ENCODE results near the gene TSC1. TPM values are rescaled to one million over a fixed set of nuclear protein-coding genes. Genes with fewer than 3 reads are reported as not detected.
A peak's percentile ranks its signal among the peaks of the same experiment; 100 is the strongest.

The TSC1 gene
- total and polyA plus RNA-seq, 2 donors: 15.1 to 18.7 TPM

DNA sequence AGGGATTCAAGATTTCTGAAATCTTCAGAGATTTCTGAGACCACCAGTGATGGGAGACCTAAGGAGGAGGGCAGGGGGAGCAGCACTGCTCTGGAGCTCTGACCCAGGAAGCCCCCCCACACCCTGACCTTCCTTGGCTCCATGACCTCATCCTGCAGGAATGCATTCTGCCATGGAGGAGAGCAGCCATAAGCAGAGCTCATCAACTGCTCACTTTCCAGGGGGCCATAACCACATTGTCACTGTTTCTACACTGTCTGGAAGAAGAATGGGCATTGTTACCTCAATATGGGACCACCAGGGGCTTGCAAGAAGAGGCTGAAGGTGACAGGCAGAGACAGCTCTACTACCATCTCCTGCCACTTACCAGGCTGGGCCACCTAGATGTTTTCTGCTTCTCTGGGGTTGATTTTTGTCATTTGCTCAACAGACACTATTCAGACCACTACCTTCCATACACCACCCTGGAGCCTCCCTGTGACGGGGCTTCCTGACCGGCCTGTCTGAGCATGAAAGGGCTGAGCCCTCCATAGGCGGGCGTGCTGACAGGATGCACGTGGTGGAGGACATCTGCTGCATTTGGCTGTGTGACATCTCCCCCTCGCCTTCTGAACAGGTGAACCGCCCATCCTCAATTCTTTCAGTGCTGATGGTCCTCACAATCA, 2.3 kb upstream of the TSC1 start:
- no peak overlapping the region for H3K4me3 ChIP-seq (ENCODE audit: low read length in 2 of 2)
- peaks cover 13 to 21% of the 10 kb centered on the region in 2 donors for H3K4me1 ChIP-seq (ENCODE audit: control insufficient read depth in 2 of 2, insufficient read depth in 2 of 2, low read length in 2 of 2)
- no peaks in the 10 kb centered on the region for H3K27me3 ChIP-seq (ENCODE audit: control insufficient read depth in 2 of 2, insufficient read depth in 1 of 2, low read length in 1 of 2)
- peak in 3 of 9 donors; percentile 9 to 17 (median 12) for DNase-seq (ENCODE audit: low read depth in 6 of 9, low spot score in 9 of 9)
- no peaks in the 10 kb centered on the region for H3K9me3 ChIP-seq (ENCODE audit: control insufficient read depth in 2 of 2, insufficient read depth in 1 of 2, low read length in 1 of 2)
- WGBS: 82% methylated on average over 7 of the region's 7 CpGs
- no peak overlapping the region for H3K27ac ChIP-seq (ENCODE audit: low read depth in 1 of 2, low read length in 1 of 2)
- no peaks in the 10 kb centered on the region for H3K36me3 ChIP-seq (ENCODE audit: control insufficient read depth in 2 of 2, insufficient read depth in 2 of 2, low read length in 1 of 2)

GRCh38 chr9:132946211-132946610, 1.8 kb upstream of the TSC1 start:
- Histone ChIP-seq H3K27me3 (ENCODE audit: control insufficient read depth in 2 of 2, insufficient read depth in 1 of 2, low read length in 1 of 2) (no peaks in the 10 kb centered on the region), H3K4me1 (ENCODE audit: control insufficient read depth in 2 of 2, insufficient read depth in 2 of 2, low read length in 2 of 2) (peaks cover 13 to 21% of the 10 kb centered on the region in 2 donors), H3K27ac (ENCODE audit: low read depth in 1 of 2, low read length in 1 of 2) (no peak overlapping the region), H3K36me3 (ENCODE audit: control insufficient read depth in 2 of 2, insufficient read depth in 2 of 2, low read length in 1 of 2) (no peaks in the 10 kb centered on the region), H3K9me3 (ENCODE audit: control insufficient read depth in 2 of 2, insufficient read depth in 1 of 2, low read length in 1 of 2) (no peaks in the 10 kb centered on the region), H3K4me3 (ENCODE audit: low read length in 2 of 2) (no peak overlapping the region)
- DNase-seq (ENCODE audit: low read depth in 6 of 9, low spot score in 9 of 9): no peak
- WGBS: 85% methylated on average over 3 of the region's 3 CpGs

GRCh38 chr9:132945186-132946130, 1.0 kb upstream of the TSC1 start:
- peak in 2 of 9 donors; percentile 6 to 20 for DNase-seq (ENCODE audit: low read depth in 6 of 9, low spot score in 9 of 9)
- Histone ChIP-seq H3K27me3 (ENCODE audit: control insufficient read depth in 2 of 2, insufficient read depth in 1 of 2, low read length in 1 of 2) (no peaks in the 10 kb centered on the region), H3K4me1 (ENCODE audit: control insufficient read depth in 2 of 2, insufficient read depth in 2 of 2, low read length in 2 of 2) (peaks cover 13 to 21% of the 10 kb centered on the region in 2 donors), H3K36me3 (ENCODE audit: control insufficient read depth in 2 of 2, insufficient read depth in 2 of 2, low read length in 1 of 2) (no peaks in the 10 kb centered on the region), H3K27ac (ENCODE audit: low read depth in 1 of 2, low read length in 1 of 2) (peak overlapping the region; percentile 90 to 98), H3K9me3 (ENCODE audit: control insufficient read depth in 2 of 2, insufficient read depth in 1 of 2, low read length in 1 of 2) (no peaks in the 10 kb centered on the region), H3K4me3 (ENCODE audit: low read length in 2 of 2) (peak overlapping the region; percentile 96 to 99)
- 69% methylated on average over 23 of the region's 23 CpGs for WGBS

DNA sequence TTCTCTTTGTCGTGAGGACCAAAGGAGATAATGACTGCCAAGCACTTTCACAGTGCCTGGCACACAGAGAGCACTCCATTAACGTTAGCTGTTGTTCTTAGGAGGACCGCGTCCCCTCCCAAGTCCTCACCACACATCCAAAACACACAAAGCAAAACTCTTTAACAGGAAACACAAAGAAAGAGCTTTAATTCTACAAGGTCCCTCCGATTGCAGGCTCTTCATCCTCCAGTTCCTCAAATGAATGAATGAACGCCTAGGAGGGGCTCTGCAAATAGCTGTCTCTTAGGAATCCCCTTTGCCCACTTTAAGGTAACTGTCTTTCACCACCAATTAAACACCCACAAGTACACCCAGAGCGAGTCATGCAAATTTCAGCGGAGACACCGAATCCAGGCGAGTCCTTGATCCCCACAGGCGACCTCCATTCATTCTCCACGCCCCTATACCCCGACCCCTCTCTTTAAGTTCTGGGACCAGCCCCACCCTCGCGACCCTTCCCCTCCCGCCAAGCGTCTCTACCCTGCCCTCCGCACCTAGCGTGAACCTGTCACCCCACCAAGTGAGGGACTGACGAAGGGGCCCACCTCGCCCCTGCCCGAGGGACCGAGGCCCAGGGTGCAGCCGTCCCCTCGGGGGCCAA, 644 bp downstream of the TSC1 start:
- H3K36me3 ChIP-seq (ENCODE audit: control insufficient read depth in 2 of 2, insufficient read depth in 2 of 2, low read length in 1 of 2): no peaks in the 10 kb centered on the region
- 4% methylated on average over 25 of the region's 25 CpGs for WGBS
- peak in 1 of 9 donors; percentile 15 for DNase-seq (ENCODE audit: low read depth in 6 of 9, low spot score in 9 of 9)
- peaks cover 13 to 21% of the 10 kb centered on the region in 2 donors for H3K4me1 ChIP-seq (ENCODE audit: control insufficient read depth in 2 of 2, insufficient read depth in 2 of 2, low read length in 2 of 2)
- no peaks in the 10 kb centered on the region for H3K9me3 ChIP-seq (ENCODE audit: control insufficient read depth in 2 of 2, insufficient read depth in 1 of 2, low read length in 1 of 2)
- H3K4me3 ChIP-seq (ENCODE audit: low read length in 2 of 2): peak overlapping the region; percentile 96 to 99
- no peaks in the 10 kb centered on the region for H3K27me3 ChIP-seq (ENCODE audit: control insufficient read depth in 2 of 2, insufficient read depth in 1 of 2, low read length in 1 of 2)
- H3K27ac ChIP-seq (ENCODE audit: low read depth in 1 of 2, low read length in 1 of 2): peak overlapping the region; percentile 90 to 91

DNA sequence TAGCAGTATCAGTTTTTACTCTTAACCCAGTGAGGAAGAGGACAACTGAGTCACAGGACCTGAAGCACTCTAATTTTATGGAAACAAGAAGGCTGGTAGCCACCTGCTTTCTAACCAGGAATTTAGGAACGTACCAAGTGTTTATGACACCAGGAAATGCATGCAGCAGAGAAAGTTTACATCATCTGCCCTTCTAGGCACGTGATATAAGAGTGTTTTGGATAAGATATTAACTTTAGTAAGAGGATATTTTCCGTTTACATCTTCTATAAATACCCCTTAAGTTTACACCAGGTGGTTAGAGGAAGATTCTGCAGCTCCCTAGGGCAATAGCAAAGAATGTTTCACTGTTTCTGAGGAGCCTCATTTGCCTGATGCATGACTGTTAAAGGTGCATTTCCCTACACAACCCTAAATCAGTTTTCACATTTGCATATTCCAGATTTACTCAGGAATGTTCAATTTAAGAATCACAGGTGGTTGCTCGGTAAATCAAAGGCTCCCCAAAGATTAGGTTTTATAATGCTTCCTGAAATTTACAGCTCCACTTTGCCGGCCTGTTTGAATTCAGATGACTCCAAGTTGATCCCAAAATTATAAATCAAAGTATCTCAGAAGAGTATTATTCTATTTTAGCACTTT, 1.8 kb downstream of the TSC1 start:
- Histone ChIP-seq H3K4me3 (ENCODE audit: low read length in 2 of 2) (no peak overlapping the region), H3K4me1 (ENCODE audit: control insufficient read depth in 2 of 2, insufficient read depth in 2 of 2, low read length in 2 of 2) (peaks cover 13 to 21% of the 10 kb centered on the region in 2 donors), H3K36me3 (ENCODE audit: control insufficient read depth in 2 of 2, insufficient read depth in 2 of 2, low read length in 1 of 2) (no peaks in the 10 kb centered on the region), H3K27ac (ENCODE audit: low read depth in 1 of 2, low read length in 1 of 2) (no peak overlapping the region), H3K9me3 (ENCODE audit: control insufficient read depth in 2 of 2, insufficient read depth in 1 of 2, low read length in 1 of 2) (no peaks in the 10 kb centered on the region), H3K27me3 (ENCODE audit: control insufficient read depth in 2 of 2, insufficient read depth in 1 of 2, low read length in 1 of 2) (no peaks in the 10 kb centered on the region)
- WGBS: 79% methylated on average over 5 of the region's 5 CpGs
- no peak for DNase-seq (ENCODE audit: low read depth in 6 of 9, low spot score in 9 of 9)

DNA sequence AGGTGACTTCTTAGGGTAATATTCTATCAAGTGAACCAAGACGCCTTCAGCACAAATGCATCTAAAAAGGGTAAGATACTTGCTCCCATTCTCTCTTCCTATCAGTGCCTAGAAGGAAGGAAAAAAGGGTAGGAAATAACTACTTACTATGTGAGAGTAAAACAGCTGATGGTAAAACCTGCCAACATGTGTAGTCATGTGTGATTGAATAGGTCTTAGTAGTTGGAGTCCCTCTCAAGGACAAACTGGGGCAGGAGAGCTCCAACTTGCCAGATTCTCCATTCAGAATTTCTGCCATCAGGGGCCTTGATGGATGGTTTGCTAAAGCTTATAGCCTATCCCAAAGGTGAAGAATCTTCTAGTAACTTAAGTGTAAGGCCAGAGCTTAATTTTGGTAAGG, 5.2 kb downstream of the TSC1 start:
- 100% methylated on average over 1 of the region's 1 CpG for WGBS
- no peak overlapping the region for H3K27ac ChIP-seq (ENCODE audit: low read depth in 1 of 2, low read length in 1 of 2)

GRCh38 chr9:132937463-132937901, 6.9 kb downstream of the TSC1 start:
- Histone ChIP-seq H3K4me3 (ENCODE audit: low read length in 2 of 2) (no peak overlapping the region), H3K4me1 (ENCODE audit: control insufficient read depth in 2 of 2, insufficient read depth in 2 of 2, low read length in 2 of 2) (no peaks in the 10 kb centered on the region), H3K27ac (ENCODE audit: low read depth in 1 of 2, low read length in 1 of 2) (no peak overlapping the region), H3K36me3 (ENCODE audit: control insufficient read depth in 2 of 2, insufficient read depth in 2 of 2, low read length in 1 of 2) (peaks cover 0 to 3% of the 10 kb centered on the region in 2 donors), H3K27me3 (ENCODE audit: control insufficient read depth in 2 of 2, insufficient read depth in 1 of 2, low read length in 1 of 2) (no peaks in the 10 kb centered on the region), H3K9me3 (ENCODE audit: control insufficient read depth in 2 of 2, insufficient read depth in 1 of 2, low read length in 1 of 2) (no peaks in the 10 kb centered on the region)
- no peak for DNase-seq (ENCODE audit: low read depth in 6 of 9, low spot score in 9 of 9)
- 99% methylated on average over 7 of the region's 7 CpGs for WGBS

More for the DNA sequence above, 5.2 kb downstream of the TSC1 start:
- DNase-seq (ENCODE audit: low read depth in 6 of 9, low spot score in 9 of 9): no peak
- Histone ChIP-seq H3K4me1 (ENCODE audit: control insufficient read depth in 2 of 2, insufficient read depth in 2 of 2, low read length in 2 of 2) (peaks cover 9 to 10% of the 10 kb centered on the region in 2 donors), H3K36me3 (ENCODE audit: control insufficient read depth in 2 of 2, insufficient read depth in 2 of 2, low read length in 1 of 2) (no peaks in the 10 kb centered on the region), H3K4me3 (ENCODE audit: low read length in 2 of 2) (no peak overlapping the region), H3K9me3 (ENCODE audit: control insufficient read depth in 2 of 2, insufficient read depth in 1 of 2, low read length in 1 of 2) (no peaks in the 10 kb centered on the region), H3K27me3 (ENCODE audit: control insufficient read depth in 2 of 2, insufficient read depth in 1 of 2, low read length in 1 of 2) (no peaks in the 10 kb centered on the region)

- Histone ChIP-seq H3K4me1 (ENCODE audit: control insufficient read depth in 2 of 2, insufficient read depth in 2 of 2, low read length in 2 of 2) (no peaks in the 10 kb centered on the region), H3K4me3 (ENCODE audit: low read length in 2 of 2) (no peak overlapping the region), H3K9me3 (ENCODE audit: control insufficient read depth in 2 of 2, insufficient read depth in 1 of 2, low read length in 1 of 2) (no peaks in the 10 kb centered on the region), H3K27me3 (ENCODE audit: control insufficient read depth in 2 of 2, insufficient read depth in 1 of 2, low read length in 1 of 2) (no peaks in the 10 kb centered on the region), H3K27ac (ENCODE audit: low read depth in 1 of 2, low read length in 1 of 2) (no peak overlapping the region), H3K36me3 (ENCODE audit: control insufficient read depth in 2 of 2, insufficient read depth in 2 of 2, low read length in 1 of 2) (peaks cover 0 to 3% of the 10 kb centered on the region in 2 donors)
- WGBS: 98% methylated on average over 6 of the region's 6 CpGs
- DNase-seq (ENCODE audit: low read depth in 6 of 9, low spot score in 9 of 9): no peak
These were observed 9.4 kb downstream of the TSC1 start for GRCh38 chr9:132935026-132935425.
